Activated naive CD8-positive, alpha-beta T cell treated with anti-CD3 and anti-CD28 coated beads, Interleukin-2, amount 10 ng/mL, durations not matched to agents 7 days and 5 days (primary cell): ENCODE results near the gene KCNH2. TPM values are rescaled to one million over a fixed set of nuclear protein-coding genes. Genes with fewer than 3 reads are reported as not detected.
"Not testable (repeated sequence)": the region's sequence is repeated elsewhere in the genome, so short reads cannot be mapped to it uniquely, and the experiment has no call there.

Source experiments
- ATAC-seq: fragments of 150-1000 bp; cut with Tn5 transposase; one replicate; pipeline ENCODE4 v1.10.0; 2021; ENCODE audit warnings: low read depth, moderate library complexity
- POLR2A ChIA-PET: fragments of 350-600 bp; sonication (Branson Sonifier 250); formaldehyde crosslinking; loops from one replicate; lab custom pipeline; 2021; ENCODE audit warnings: antibody characterized with exemption; lab: Charles Lee
- DNase-seq: peaks from one replicate; pipeline ENCODE4 v3.0.0; 2021
- H3K27ac Mint-ChIP-seq: one replicate; pipeline ENCODE4 v1.8.0; 2022; ENCODE audit warnings: mild to moderate bottlenecking, mixed read lengths
- H3K27me3 Mint-ChIP-seq: one replicate; pipeline ENCODE4 v1.8.0; 2022; ENCODE audit warnings: mild to moderate bottlenecking, moderate library complexity, mixed read lengths
- H3K36me3 Mint-ChIP-seq: one replicate; pipeline ENCODE4 v1.8.0; 2021; ENCODE audit warnings: mild to moderate bottlenecking, mixed read lengths
- H3K4me1 Mint-ChIP-seq: one replicate; pipeline ENCODE4 v1.8.0; 2021; ENCODE audit warnings: mixed read lengths
- H3K4me3 Mint-ChIP-seq: one replicate; pipeline ENCODE4 v1.8.0; 2022; ENCODE audit warnings: mild to moderate bottlenecking, moderate library complexity, mixed read lengths
- H3K9me3 Mint-ChIP-seq: one replicate; pipeline ENCODE4 v1.8.0; 2021; ENCODE audit warnings: mixed read lengths
- total RNA-seq, 2 experiments: library from RNA; stranded (reverse); gene quantifications; one replicate each; pipeline ENCODE4 v1.2.3, GENCODE V29; 2021

Gene KCNH2
- total RNA-seq, 2 experiments from 2014 or later: 0.50 to 0.54 TPM

DNA sequence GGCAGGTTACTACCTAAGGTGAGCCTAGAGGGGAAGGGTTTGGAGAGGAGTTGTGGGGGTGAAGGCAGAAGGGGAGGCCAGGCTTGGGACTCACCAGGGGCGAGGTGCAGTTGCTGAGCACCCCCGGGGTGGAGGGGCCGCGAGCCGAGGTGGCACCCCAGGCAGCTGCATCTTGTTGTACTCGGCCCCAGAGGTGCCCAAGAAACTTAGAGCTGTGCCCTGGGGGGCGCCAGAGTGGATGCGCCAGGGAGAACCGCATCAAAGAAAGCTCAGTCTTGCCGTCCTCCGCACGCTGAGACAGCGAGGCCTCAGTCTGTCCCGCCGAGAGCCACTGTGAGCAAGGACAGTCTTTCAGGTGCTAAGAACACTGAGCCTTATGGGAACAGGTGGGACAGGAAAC lies 38.8 kb upstream of the KCNH2 start:
- peak overlapping the region; percentile 80 for H3K4me3 Mint-ChIP-seq
- H3K27ac Mint-ChIP-seq: no peak overlapping the region
- ATAC-seq: no peak

DNA sequence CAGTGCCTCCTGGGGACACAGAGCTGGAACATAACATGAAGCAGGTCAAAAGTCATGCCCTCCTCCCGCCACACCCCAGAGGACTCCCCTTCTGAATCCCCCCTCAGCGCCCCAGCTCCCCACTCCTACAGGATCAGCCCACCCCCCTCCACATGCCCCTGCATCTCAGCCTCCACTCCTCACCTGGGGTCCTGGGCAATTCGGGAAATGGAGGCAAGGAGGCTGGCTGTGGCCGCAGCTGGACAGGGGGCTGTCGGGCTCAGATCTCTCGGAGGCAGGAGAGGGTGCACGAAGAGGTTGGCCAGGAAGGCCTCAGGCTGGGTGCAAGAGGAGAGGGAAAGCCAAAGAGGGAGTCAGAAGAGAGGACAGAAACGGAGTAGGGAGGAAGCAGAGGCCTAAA lies 38.4 kb upstream of the KCNH2 start:
- Mint-ChIP-seq H3K4me3 (peak overlapping the region; percentile 80), H3K27ac (peak overlapping the region; percentile 56), H3K36me3 (peaks cover 5% of the 10 kb centered on the region), H3K4me1 (peaks cover 53% of the 10 kb centered on the region), H3K27me3 (peaks cover 18% of the 10 kb centered on the region), H3K9me3 (no peaks in the 10 kb centered on the region)
- ATAC-seq: no peak
- DNase-seq: no peak
- POLR2A ChIA-PET: interaction anchor here (0.9 kb wide), 1 partner anchor 68 kb away, joined by 3 read pairs; no protein-coding TSS in a partner anchor

More for the DNA sequence above, 38.8 kb upstream of the KCNH2 start:
- Mint-ChIP-seq H3K27me3 (peaks cover 18% of the 10 kb centered on the region), H3K36me3 (peaks cover 5% of the 10 kb centered on the region), H3K4me1 (peaks cover 49% of the 10 kb centered on the region), H3K9me3 (no peaks in the 10 kb centered on the region)
- POLR2A ChIA-PET: interaction anchor here (0.7 to 3.5 kb wide), 4 partner anchors 9 to 67 kb away, joined by 3 to 26 read pairs (median 4); partner anchors contain the start of gene ABCB8
- no peak for DNase-seq

DNA sequence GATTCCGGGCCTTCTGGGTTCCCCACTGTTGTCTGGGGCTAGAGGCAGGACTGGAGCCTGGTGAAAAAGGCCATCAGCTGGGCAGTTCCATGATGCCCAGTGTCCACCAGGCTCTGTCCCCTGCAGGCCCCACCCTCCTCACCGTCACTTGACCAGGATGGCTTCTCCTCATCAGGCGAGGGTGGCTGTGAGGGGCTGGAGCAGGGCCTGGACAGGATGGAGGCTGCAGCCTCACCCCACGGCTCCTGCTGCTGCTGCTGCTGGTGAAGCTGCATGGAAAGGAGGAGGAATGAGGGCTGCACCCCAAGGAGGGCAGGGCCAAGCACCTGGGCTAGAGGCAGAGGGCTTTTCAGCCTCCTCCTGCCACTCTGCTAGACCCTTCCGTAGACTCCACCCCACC lies 37.8 kb upstream of the KCNH2 start:
- H3K4me3 Mint-ChIP-seq: peak overlapping the region; percentile 46
- ATAC-seq (no peak), DNase-seq (no peak)
- no peaks in the 10 kb centered on the region for H3K9me3 Mint-ChIP-seq
- H3K4me1 Mint-ChIP-seq: peaks cover 57% of the 10 kb centered on the region
- H3K36me3 Mint-ChIP-seq: peaks cover 5% of the 10 kb centered on the region
- POLR2A ChIA-PET: no interaction called here
- H3K27ac Mint-ChIP-seq: peak overlapping the region; percentile 56
- H3K27me3 Mint-ChIP-seq: peaks cover 15% of the 10 kb centered on the region

DNA sequence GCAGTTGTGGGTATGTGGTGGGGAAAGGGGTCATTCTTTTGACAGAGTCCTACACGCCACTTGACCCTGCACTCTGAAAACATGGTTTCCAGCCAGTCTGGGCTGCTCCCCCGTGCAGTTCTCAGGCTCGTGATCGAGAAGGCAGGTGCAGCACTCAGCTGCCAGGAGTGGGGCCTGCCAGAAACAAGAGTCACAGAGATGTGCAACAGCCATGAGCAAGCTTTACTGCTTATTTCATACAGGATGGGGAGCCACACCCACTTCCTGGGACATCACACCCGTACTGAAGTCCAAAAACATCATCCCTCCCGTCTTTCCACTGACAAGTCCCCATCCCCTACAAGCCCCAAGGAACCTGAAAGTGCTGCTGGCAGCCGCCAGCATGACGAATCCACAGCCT lies 36.8 kb upstream of the KCNH2 start:
- H3K4me3 Mint-ChIP-seq: peak overlapping the region; percentile 93
- POLR2A ChIA-PET: interaction anchor here (0.6 to 1.4 kb wide), 5 partner anchors 11 to 109 kb away, joined by 3 to 4 read pairs (median 3); partner anchors contain the start of gene FASTK
- peaks cover 5% of the 10 kb centered on the region for H3K36me3 Mint-ChIP-seq
- no peak for DNase-seq
- H3K27me3 Mint-ChIP-seq: peaks cover 8% of the 10 kb centered on the region
- H3K9me3 Mint-ChIP-seq: no peaks in the 10 kb centered on the region
- no peak for ATAC-seq
- H3K4me1 Mint-ChIP-seq: peaks cover 63% of the 10 kb centered on the region
- peak overlapping the region; percentile 98 for H3K27ac Mint-ChIP-seq

DNA sequence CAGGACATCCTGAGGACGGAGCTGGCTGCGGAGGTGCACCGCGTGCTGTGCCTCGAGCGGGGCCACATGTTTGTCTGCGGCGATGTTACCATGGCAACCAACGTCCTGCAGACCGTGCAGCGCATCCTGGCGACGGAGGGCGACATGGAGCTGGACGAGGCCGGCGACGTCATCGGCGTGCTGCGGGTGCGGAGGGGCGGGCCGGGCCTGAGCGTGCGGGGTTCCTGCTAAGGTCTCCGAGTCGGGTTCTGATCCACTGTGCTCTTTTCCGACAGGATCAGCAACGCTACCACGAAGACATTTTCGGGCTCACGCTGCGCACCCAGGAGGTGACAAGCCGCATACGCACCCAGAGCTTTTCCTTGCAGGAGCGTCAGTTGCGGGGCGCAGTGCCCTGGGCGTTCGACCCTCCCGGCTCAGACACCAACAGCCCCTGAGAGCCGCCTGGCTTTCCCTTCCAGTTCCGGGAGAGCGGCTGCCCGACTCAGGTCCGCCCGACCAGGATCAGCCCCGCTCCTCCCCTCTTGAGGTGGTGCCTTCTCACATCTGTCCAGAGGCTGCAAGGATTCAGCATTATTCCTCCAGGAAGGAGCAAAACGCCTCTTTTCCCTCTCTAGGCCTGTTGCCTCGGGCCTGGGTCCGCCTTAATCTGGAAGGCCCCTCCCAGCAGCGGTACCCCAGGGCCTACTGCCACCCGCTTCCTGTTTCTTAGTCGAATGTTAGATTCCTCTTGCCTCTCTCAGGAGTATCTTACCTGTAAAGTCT lies 35.8 kb upstream of the KCNH2 start:
- Mint-ChIP-seq H3K27me3 (peaks cover 2% of the 10 kb centered on the region), H3K4me1 (peaks cover 61% of the 10 kb centered on the region), H3K27ac (peak overlapping the region; percentile 98), H3K9me3 (no peaks in the 10 kb centered on the region), H3K4me3 (peak overlapping the region; percentile 93), H3K36me3 (peaks cover 5% of the 10 kb centered on the region)
- peak; percentile 90 for DNase-seq
- ATAC-seq: peak; percentile 57
- POLR2A ChIA-PET: interaction anchor here (0.8 to 1.4 kb wide), 8 partner anchors 12 to 67 kb away, joined by 3 to 9 read pairs (median 4); partner anchors contain the start of genes ABCB8, FASTK and SLC4A2

DNA sequence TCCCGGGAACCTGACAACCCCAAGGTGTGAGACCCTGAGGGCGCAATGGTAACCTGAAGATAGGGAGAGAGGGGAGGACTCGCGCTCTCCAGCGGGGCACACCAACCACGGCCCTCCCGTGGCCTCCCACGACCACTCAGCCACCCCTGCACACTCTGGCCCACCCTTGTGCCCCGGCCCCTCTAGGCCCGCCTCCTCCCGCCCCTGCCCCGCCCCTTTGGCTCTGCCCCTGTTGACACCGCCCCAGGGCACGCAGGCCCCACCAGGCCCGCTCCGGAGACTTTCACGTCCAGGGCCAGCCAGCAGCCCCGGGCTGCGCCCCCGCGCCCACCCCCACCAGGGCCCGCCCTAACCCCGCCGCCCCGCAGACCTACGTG lies 35.2 kb upstream of the KCNH2 start:
- H3K27me3 Mint-ChIP-seq: no peaks in the 10 kb centered on the region
- H3K36me3 Mint-ChIP-seq: peaks cover 5% of the 10 kb centered on the region
- H3K27ac Mint-ChIP-seq: peak overlapping the region; percentile 98
- H3K9me3 Mint-ChIP-seq: no peaks in the 10 kb centered on the region
- peak overlapping the region; percentile 93 for H3K4me3 Mint-ChIP-seq
- peaks cover 62% of the 10 kb centered on the region for H3K4me1 Mint-ChIP-seq
- ATAC-seq (no peak), DNase-seq (no peak)
- POLR2A ChIA-PET: interaction anchor here (0.8 to 1.1 kb wide), 5 partner anchors 15 to 67 kb away, joined by 3 to 9 read pairs (median 4); partner anchors contain the start of genes ABCB8, FASTK and SLC4A2

DNA sequence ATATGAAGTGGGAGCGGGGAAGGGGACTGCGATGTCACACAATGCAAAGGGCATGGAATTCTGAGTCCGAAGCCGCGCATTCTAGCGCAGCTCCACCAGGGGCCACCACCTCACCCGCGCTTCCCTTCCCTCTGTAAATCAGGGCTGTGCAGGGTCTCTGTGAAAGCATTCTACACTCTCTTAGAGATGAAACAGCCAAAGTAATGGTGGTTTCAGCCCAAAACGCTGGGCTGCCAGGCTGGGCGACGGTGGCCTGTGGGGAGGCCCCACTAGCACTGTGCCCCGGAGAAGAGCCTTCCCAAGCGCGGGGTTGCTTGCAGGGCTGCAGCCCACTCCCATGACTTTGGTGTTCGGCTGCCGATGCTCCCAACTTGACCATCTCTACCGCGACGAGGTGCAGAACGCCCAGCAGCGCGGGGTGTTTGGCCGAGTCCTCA lies 34.8 kb upstream of the KCNH2 start:
- DNase-seq: no peak
- no peak for ATAC-seq
- POLR2A ChIA-PET: interaction anchor here (0.9 to 1.1 kb wide), 2 partner anchors 19 to 68 kb away, joined by 3 to 4 read pairs; partner anchors contain the start of gene FASTK
- Mint-ChIP-seq H3K36me3 (peaks cover 5% of the 10 kb centered on the region), H3K27me3 (no peaks in the 10 kb centered on the region), H3K4me1 (peaks cover 62% of the 10 kb centered on the region), H3K4me3 (peak overlapping the region; percentile 54), H3K27ac (peak overlapping the region; percentile 76), H3K9me3 (no peaks in the 10 kb centered on the region)

DNA sequence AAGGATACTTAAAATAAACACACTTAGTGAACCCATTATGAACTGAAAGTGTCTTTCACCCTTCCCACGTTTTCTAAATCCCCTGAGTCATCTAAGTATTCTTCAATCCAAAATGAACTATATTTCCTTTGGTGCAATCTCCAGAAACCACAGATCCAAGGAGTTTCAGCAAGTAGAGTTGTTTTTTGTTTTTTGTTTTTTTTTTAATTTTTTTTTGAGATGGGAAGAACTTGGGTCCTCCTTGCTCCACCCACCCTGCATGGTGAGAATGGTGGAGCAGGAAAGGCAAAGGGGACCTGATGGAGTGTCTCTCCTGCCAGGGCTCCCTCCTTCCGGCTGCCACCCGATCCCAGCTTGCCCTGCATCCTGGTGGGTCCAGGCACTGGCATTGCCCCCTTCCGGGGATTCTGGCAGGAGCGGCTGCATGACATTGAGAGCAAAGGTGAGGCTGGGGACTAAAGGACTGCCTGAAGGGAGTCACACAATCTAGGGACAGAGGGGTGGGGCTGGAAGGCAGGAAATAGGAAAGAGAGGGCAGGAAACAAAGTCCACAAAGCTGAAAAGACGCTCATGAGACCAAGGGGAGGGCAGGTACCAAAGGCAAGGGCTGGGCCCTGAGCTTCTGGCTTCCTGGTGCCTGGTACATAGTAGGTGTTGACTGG lies 34.0 kb upstream of the KCNH2 start:
- Mint-ChIP-seq H3K9me3 (no peaks in the 10 kb centered on the region), H3K36me3 (peaks cover 5% of the 10 kb centered on the region), H3K27ac (peak overlapping the region; percentile 76), H3K27me3 (no peaks in the 10 kb centered on the region), H3K4me3 (peak overlapping the region; percentile 54), H3K4me1 (peaks cover 61% of the 10 kb centered on the region)
- ATAC-seq (no peak), DNase-seq (no peak)
- POLR2A ChIA-PET: interaction anchor here (1.1 kb wide), 1 partner anchor 71 kb away, joined by 4 read pairs; the partner anchor contains the start of gene TMUB1

DNA sequence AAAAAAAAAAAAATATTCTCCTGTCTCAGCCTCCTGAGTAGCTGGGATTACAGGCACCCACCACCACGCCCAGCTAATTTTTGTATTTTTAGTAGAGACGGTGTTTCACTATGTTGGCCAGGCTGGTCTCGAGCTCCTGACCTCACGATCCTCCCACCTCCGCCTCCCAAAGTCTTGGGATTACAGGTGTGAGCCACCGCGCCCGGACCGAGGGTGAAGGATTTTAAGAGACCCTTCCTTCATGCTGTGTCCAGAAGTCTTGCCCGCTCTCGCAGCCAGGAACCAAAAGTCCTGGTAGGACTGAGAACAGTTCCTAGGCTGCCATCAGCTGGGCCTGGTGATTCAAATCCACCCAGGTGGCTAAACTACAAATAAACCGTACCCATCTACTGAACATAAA lies 33.5 kb upstream of the KCNH2 start:
- H3K9me3 Mint-ChIP-seq, H3K36me3 Mint-ChIP-seq, H3K27me3 Mint-ChIP-seq, DNase-seq, ATAC-seq: not testable (repeated sequence)
- Mint-ChIP-seq H3K4me3 (peak overlapping the region; percentile 28), H3K4me1 (peaks cover 59% of the 10 kb centered on the region), H3K27ac (peak overlapping the region; percentile 76)
- POLR2A ChIA-PET: interaction anchor here (0.9 to 2.2 kb wide), 5 partner anchors 8 to 71 kb away, joined by 3 to 11 read pairs (median 4); partner anchors contain the start of gene TMUB1

DNA sequence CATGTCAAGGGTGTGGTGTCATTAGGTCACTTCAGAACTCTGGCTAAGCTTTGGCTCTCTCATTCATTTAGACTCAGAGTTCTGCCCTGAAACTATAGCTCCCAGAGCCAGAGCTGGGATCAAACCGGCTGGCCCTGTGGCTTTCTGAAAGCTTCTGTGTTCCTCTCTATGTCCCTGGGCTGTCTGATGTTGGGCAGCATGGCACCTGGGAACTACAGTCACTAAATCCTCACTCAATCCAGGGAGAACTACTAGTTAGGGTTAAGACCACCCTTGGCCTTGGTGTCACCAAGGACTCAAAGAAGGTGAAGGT lies 32.9 kb upstream of the KCNH2 start:
- Mint-ChIP-seq H3K36me3 (peaks cover 5% of the 10 kb centered on the region), H3K27ac (peak overlapping the region; percentile 93), H3K4me3 (peak overlapping the region; percentile 80), H3K27me3 (no peaks in the 10 kb centered on the region), H3K9me3 (no peaks in the 10 kb centered on the region), H3K4me1 (peaks cover 55% of the 10 kb centered on the region)
- POLR2A ChIA-PET: interaction anchor here (0.9 to 2.2 kb wide), 4 partner anchors 8 to 48 kb away, joined by 3 to 11 read pairs (median 4); no protein-coding TSS in a partner anchor
- DNase-seq: no peak
- ATAC-seq: no peak

DNA sequence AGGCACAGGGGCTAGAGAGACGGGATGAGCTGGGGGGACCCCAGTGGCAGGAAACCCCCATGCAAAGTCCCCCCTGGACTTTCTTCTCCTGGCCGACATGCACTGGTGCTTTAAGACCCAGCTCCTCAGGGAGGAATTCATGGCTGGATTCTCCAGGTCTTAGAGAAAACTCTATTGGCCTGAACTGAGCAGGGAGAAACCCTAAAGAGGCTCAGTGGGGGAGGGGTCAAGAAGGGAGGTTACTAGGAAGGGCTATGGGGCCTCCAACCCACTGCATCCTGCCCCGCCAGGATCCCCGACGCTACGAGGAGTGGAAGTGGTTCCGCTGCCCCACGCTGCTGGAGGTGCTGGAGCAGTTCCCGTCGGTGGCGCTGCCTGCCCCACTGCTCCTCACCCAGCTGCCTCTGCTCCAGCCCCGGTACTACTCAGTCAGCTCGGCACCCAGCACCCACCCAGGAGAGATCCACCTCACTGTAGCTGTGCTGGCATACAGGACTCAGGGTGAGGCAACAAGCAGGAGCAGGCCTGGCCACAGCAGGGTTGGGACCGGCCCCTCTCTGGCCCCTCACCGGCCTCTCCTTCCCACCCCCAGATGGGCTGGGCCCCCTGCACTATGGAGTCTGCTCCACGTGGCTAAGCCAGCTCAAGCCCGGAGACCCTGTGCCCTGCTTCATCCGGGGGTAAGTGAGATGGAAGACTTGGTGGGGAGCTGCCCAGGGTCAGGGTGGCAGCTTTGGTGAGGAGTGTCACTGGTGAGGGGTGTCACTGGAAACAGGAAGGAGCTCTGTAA lies 32.4 kb upstream of the KCNH2 start:
- H3K27me3 Mint-ChIP-seq: no peaks in the 10 kb centered on the region
- peak; percentile 60 for DNase-seq
- H3K4me1 Mint-ChIP-seq: peaks cover 53% of the 10 kb centered on the region
- no peaks in the 10 kb centered on the region for H3K9me3 Mint-ChIP-seq
- POLR2A ChIA-PET: interaction anchor here (0.7 to 2.2 kb wide), 7 partner anchors 9 to 101 kb away, joined by 3 to 11 read pairs (median 3); no protein-coding TSS in a partner anchor
- ATAC-seq: peak; percentile 25
- H3K27ac Mint-ChIP-seq: peak overlapping the region; percentile 93
- peak overlapping the region; percentile 80 for H3K4me3 Mint-ChIP-seq
- peaks cover 5% of the 10 kb centered on the region for H3K36me3 Mint-ChIP-seq

DNA sequence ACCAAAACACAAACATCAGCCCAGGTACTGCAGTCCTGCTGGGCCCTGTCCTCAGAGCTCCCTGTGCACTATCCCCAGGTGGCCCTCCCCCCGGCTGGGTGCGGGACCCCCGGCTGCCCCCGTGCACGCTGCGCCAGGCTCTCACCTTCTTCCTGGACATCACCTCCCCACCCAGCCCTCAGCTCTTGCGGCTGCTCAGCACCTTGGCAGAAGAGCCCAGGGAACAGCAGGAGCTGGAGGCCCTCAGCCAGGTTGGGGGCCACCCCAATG lies 31.9 kb upstream of the KCNH2 start:
- no peaks in the 10 kb centered on the region for H3K9me3 Mint-ChIP-seq
- H3K36me3 Mint-ChIP-seq: peaks cover 5% of the 10 kb centered on the region
- ATAC-seq (no peak), DNase-seq (no peak)
- peak overlapping the region; percentile 80 for H3K4me3 Mint-ChIP-seq
- POLR2A ChIA-PET: interaction anchor here (0.6 to 2.2 kb wide), 6 partner anchors 9 to 143 kb away, joined by 3 to 11 read pairs (median 3); no protein-coding TSS in a partner anchor
- H3K4me1 Mint-ChIP-seq: peaks cover 48% of the 10 kb centered on the region
- peak overlapping the region; percentile 93 for H3K27ac Mint-ChIP-seq
- H3K27me3 Mint-ChIP-seq: no peaks in the 10 kb centered on the region
